ENCODE measurements around the gene OBP2A.
"Not testable (repeated sequence)": the region's sequence is repeated elsewhere in the genome, so short reads cannot be mapped to it uniquely, and the experiment has no call there.

Gene OBP2A

GRCh38 chr9:135528842-135529435 is 17.0 kb upstream of the OBP2A start:
- not testable (repeated sequence) for DNase-seq

GRCh38 chr9:135530146-135530545 is 15.8 kb upstream of the OBP2A start:
- no peak for DNase-seq

- DNase-seq: no peak
Measured at GRCh38 chr9:135531096-135531495, 14.8 kb upstream of the OBP2A start.

DNA sequence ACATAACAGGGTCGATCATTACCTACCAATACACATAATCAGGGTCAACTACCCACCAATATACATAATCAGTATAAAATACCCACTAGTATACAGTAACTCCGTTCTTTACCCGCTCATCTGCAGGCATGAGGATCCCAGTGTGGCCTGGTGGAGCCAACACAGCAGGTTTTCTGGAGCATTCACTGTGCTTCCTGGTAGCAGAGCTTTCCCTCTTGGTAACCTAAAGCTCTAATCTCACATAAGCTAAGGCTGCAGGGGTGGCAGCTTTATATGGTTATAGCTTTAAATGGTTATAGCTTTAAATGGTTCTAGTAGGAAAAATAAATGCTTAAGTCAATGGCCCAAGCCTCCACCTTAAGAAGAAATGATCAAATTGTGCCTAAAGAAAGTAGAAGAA is 12.8 kb upstream of the OBP2A start:
- DNase-seq: no peak

DNA sequence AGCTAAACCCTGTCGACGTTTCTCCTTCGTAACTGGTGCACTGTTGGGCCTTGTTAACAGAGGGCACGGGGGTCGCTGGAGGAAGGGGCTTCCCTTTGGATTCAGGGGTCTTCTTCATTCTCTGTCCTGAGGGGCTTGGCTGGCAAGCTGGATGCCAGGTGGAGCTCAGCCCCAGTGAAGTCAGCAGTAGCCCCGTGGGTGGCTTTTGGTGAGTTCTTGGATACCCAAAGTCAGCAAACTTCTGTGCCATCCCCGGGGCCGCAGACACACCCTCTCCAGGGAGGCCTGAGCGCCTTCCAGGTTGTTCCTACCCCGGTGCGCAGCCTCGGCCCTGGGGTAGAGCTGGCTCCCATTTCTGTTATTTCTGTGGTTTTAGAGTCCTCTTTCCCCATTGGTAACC is 12.3 kb upstream of the OBP2A start:
- DNase-seq: no peak

- not testable (repeated sequence) for DNase-seq
Measured at GRCh38 chr9:135534192-135534711, 11.7 kb upstream of the OBP2A start.

GRCh38 chr9:135534826-135535225 is 11.1 kb upstream of the OBP2A start:
- not testable (repeated sequence) for DNase-seq

GRCh38 chr9:135535631-135536030 is 10.3 kb upstream of the OBP2A start:
- DNase-seq: not testable (repeated sequence)

- DNase-seq: no peak
Measured at GRCh38 chr9:135536216-135536615, 9.7 kb upstream of the OBP2A start.

GRCh38 chr9:135543262-135543894 is 2.5 kb upstream of the OBP2A start:
- DNase-seq: not testable (repeated sequence)

DNA sequence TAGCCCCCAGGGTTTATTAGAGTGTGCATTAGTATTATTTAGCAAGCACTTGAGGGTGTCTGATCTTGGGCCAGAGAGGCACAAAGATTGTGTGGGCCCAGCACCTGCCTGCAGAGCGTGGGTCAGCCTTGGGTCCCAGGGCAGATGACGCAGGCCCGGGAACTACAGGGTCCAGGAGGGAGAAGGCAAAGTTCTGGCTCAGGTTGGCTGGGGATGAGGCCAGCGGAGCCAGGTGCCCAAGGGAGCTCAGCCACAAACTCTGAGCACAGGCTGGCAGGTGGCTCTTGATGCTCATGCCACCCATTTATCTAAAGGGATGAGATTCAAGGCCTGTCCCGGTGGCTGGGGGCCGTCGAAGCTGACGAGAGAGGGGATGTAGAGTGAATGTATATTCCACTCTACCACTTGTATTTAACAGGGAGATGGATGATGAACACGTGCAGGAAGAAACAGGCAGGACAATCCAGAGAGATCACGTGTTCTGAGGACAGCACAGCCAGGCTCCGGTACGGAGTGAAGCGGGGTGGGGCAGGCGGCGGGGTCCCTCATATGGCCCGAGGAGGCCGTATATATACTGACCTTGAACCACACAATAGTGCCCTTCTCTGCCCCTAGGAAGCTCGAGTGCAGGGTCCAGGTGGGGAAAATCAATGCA is 818 bp upstream of the OBP2A start:
- no peak for DNase-seq

DNA sequence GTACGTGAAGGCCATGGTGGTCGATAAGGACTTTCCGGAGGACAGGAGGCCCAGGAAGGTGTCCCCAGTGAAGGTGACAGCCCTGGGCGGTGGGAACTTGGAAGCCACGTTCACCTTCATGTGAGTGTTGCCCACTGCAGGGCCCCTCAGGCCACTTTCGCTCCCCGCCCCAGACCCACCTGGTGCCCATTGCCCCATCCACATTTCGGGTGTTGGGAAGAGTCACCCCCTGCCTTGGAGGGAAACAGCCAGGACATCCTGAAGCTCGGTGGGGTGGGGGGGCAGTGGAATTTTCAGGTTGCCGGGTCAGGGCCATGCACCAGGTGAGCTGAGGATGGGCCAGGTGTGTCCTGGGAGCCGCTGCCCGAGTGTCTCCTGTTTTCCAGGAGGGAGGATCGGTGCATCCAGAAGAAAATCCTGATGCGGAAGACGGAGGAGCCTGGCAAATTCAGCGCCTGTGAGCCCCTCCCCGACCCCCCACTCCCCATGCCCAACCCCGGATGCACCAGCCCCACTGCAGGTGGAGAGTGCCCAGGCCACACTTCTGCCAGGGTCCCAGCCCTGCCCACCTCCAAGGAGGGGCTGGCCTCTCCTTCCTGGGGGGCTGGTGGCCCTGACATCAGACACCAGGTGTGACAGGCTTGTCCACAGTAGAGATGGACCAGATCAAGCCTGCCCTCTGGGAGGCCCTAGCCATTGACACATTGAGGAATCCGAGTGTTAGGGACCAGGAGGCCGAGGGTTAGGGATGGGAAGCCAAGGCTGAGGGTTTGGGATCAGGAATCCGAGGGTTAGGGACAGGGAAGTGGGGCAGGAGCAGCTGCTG is 1.1 kb downstream of the OBP2A start:
- DNase-seq: not testable (repeated sequence)

DNA sequence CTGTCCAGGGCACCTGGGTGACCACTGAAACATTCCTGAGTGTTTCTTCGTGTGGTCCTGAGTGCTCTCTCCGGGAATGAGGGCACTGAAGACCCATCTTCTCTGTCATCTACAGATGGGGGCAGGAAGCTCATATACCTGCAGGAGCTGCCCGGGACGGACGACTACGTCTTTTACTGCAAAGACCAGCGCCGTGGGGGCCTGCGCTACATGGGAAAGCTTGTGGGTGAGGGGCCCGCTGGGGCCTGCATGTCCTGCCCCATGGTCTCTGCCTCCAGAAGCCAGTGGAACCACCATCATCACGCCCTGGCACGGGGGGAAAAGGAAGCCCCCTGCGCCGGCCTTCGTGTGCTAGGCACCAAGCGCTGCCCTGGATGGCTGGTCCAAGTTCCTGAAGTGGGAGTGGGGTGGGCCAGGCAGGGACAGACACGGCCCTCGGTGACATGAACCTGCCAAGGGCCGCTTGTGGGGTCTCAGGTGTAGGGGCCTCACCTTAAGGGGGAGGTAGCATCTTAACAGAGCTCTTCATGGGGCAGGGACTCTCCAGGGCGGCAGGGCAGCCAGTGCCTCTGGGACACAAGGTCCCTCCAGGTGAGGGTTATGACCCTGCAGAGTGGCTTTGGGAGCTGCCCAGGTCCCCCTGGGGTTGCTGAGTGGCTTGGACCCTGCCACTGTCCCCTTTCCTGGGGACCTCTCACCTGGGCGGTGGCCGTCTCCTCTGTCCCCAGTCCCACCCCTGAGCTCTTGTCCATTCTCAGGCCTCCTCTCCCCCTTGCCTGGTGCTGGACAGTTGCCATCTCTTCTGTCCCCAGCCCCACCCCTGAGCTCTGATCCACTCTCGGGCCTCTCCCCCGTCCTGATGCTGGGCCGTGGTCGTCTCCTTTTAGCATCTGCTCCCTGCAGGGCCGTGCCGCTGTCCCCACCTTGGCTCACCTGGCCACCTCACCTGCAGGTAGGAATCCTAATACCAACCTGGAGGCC is 2.1 kb downstream of the OBP2A start:
- DNase-seq: no peak

DNA sequence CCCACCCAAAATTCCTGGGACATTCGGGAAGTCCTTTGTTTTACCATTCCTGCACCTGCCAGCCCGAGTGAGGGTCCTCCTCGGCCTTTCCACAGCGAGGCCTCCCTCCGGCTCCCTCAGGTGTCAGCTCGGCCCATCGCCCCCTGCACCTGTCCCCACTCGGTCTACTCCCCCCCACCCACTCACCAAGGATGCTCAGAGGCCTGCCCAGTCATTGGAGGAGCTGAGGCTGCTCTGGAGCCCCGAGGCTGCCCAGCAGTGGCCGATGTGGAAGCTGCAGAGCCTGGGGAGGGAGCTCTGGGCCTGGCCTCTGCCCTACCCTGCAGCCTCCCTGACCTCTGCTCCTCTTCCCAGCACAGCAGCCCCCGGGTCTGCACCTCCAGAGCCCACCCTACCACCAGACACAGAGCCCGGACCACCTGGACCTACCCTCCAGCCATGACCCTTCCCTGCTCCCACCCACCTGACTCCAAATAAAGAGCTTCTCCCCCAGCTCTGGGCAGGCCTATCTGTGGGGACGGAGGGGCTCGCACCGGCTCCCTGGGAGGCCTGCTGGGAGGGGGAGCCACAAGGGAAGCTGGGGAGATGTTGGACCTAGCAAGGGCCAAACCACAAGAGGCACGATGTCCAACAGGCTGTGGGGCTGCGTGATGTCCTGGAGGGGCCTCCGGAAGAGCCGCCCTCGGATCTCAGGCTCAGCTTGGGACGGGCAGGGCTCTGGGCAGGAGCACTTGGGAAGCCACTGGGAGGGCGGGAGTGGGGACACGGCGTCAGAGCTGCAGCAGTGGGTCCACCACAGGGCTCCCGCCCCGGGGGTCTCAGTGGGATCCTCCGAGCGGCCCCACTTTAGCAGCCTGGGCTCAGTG is 3.8 kb downstream of the OBP2A start:
- DNase-seq: not testable (repeated sequence)

GRCh38 chr9:135550344-135550918 is 4.5 kb downstream of the OBP2A start:
- DNase-seq: no peak

DNA sequence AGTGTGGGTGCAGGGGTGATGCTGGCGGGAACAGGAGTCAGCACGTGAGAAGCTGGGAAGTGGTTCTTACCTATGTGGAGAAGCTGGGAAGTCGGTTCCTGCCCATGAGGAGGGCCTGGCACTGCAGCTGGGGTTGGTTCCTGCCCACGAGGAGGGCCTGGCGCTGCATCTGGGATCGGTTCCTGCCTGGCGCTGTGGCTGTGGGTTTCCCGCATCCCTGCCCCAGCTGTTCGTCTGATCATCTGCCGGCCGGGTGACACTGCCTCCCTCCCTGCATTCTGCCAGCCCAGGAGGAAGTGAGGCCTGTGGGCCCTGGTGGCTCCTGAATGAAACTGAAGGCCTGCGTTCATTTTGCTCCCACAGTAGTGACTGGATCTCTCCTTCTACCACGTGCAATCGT is 5.1 kb downstream of the OBP2A start:
- DNase-seq: no peak

DNA sequence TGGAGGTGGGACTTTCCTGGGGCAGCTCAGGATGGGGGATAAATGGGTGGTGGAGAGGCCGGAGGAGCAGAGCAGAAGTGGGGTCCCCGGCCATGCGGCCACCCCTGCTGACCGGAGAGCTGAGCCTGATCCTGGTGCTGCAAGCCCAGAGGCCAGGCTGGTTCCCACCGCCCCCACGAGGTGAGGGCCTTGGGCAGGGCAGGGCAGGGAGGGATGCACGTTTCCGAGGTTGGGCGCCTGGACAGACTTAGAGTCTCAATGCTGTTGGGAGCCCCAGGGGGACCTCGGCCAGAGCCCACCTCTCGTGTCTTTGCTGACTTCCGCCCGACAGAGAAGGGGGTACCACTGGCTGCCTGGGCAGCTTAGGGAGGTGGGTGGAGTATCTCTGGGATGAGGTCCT is 5.5 kb downstream of the OBP2A start:
- DNase-seq: no peak

GRCh38 chr9:135552021-135552697 is 6.2 kb downstream of the OBP2A start:
- no peak for DNase-seq

DNA sequence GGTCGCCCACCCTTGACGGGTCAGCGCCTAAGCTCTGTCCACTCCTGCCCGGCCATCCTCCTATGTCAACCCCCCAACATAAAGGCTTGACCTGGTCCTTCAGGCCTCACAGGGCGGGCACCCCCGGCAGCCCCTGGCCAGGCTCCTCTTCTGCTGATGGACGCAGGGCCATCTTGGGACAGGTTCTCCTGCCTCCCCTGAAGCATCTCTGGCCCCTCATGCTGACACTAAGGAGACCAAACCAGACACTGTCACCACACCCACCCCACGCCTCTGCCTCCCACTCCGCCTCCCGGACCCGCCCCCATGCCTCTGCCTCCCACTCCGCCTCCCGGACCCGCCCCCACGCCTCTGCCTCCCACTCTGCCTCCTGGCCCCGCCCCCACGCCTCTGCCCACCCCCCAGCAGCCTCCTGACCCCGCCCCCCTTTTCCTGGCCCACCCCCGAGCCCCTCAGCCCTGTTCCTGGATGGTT is 6.8 kb downstream of the OBP2A start:
- DNase-seq: no peak

GRCh38 chr9:135554718-135555117 is 8.8 kb downstream of the OBP2A start:
- no peak for DNase-seq

Data from SHP77 treated with DMSO at 0.1 percent for 48 hours (cell line).